GM19455 (cell line): ENCODE data around the gene GABRB1.

Experiments
- ATAC-seq: cut with Tn5 transposase; IDR thresholded peaks from one replicate; pipeline ENCODE4 v1.9.1; 2021; ENCODE audit not compliant: unreplicated experiment

GABRB1 gene

DNA sequence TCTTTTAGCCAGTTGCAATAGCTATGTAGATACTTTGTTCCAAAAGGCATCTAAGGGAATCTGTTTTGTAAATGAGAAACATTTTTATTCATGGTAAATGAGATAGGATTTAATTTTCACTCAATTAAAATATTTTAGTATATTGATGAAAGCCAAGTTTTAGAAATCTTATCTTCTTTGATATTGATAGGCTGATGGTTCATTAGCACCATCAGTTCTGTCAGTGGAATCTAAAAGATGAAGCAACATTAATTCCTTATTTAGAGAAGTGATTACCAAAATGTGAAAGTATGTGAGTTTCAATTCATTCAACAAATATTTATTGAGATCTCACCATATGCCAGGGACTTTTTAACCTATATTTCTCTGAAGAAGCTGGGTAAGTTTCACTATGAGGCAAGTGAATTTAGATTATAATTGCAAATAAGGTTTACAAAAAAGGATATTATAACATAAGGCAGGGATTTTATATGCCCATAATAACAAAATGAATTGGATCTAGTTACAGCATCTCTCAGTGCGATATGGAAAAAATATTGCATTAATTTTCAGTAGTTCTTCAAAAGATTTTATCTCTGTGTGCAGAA is 79.3 kb downstream of the GABRB1 start:
- no peak for ATAC-seq

DNA sequence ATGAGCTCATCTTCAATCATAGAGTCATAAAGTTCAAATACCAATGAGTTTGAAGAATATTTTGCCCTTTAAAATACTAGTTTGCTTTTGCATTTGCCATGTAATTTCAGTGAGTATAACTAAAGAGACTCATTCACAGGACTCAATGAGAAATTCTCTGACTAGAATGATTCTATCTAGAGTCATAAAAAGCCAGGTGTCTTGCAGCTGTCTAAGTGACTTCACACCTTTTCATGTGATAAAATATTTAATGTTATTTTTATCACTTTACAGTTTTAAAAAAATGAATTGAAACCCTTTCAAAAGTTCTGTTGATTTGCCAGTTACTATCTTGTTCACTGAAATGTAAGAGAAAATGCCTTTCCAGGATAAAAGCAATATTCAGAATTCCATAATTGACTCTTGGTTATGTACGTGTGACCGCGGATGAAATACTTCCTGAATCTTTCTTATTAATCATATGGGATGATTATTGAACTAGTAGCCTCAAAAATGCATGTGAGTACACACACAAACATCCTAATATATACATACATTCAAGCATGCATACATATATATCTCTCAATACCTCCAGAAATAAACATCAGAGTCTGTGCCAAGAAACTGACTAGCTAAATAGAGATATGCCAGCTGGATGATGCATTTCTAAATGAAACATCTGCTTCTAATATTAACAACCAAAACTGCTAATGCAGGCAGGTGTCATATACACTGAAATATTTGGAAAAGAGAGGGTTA is 87.0 kb downstream of the GABRB1 start:
- ATAC-seq = no peak

DNA sequence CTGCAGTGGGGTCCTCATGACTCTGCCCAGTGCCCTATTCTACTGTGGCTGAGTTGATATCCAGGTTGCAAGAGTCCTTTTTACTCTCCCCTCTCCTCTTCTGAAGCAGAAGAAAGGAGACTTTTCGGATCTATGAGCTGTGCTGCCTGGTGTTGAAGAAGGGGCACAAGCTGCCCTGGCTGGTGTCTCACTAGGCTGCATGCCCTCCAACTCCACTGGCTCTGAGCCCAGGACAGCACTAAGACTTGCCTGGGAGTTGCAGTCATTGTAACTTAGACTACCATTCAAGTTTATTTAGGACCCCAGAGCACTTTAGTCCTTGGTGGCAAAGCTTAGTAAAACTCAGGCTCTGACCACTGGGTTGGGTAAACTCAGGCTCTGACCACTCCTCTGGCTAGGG is 89.4 kb downstream of the GABRB1 start:
- ATAC-seq = no peak

DNA sequence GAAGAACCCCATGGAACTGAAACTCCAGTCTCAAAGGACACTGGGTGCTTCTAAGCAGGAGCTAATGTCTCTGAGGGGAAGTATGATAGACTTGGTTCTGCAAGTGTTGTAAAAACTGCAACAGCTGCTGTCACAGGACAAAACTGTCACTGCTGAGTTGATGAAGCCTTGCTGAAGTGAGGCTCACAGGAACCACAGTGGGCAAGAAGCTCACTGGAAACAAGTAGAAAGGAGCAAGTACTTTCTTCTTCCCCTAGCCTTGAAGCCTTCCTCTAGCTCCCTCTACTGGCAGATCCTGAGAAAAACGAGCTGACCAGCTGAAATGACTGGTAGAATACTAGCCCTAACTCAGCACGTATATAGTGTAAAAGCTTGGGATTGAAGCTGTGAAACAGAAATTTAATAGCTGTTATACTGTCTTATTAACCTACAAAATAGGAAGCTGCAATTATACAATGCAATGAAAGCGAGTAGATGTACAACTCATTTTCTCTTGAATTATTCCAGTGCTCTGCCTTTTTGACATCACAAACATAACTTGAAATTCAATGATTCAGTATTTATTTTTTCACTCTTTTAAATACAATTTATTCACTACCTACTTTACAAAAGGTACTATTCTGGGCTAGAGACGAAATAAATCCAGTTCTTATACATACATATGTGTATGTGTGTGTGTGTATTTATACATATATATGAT is 91.4 kb downstream of the GABRB1 start:
- ATAC-seq = peak; percentile 91

DNA sequence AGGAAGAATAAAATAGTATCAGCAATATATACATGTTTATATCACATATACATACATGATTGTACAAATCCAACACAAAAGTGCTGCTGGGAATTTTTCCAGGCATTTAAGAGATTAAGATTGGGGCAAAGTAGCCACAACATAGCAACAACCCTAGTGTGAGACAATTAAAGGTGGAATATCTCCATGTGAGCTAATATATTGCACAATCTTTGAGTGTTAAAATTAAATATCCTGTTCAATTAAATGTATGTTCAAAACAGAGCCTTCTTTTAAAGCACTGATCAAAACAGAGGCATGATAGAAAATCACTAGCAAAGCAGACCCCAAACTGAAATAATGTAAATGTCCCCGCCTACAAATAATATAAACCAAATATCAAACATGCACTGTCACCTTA is 97.6 kb downstream of the GABRB1 start:
- ATAC-seq = no peak

DNA sequence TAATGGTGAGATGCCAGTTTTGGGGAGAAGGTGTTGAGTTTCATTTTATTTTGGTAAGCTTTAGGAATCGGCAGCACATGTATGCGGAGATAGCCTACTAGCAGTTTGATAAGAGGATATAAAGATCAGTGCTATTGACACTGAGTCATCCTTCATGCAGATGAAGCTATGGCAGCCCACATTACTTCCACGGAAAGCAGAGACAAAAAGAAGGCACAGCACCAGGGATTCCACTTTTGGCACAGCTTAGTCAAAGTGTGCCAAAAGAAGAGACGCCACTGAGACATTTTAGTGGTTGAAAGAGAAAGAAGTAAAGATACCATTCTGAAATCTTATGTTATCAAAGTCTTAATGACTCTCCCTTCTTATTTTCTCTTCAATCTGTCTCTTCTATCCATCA is 103.8 kb downstream of the GABRB1 start:
- no peak for ATAC-seq

DNA sequence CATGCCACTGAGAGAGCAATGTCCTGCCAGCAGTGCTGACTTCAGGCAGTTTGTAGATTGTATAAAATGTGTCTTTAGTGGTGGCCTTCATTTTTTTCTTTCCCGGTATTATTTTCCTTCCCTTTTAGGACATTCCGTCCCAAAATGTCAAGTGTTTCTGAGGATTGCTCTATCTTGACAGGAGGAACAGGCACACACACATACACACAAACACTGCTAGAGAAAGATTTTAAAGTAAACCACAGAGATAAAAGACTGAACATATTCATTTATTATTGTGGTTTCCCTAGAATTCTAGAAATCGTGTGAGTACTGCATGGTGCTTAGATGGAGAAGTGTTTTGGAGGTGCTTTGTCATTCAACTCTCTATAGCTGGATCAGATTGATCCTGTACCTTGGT is 111.9 kb downstream of the GABRB1 start:
- ATAC-seq = no peak

DNA sequence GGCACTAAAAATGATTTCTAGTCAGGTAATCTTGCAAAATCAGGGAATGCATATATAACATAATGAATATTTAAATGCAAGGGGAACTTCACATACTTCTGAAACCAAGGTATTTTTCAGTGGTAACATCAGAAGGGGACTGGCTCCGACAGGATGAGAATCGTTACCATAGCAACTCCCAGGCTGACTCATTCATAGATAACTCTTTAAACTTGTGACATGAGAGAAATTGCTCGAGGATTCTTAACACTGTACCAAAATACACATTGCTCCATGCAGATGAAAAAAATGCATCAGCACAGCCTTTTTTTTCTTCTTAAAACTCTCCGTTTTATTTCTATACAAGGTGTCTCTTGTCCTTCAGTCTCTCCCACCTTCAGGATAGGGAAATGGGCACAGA is 114.3 kb downstream of the GABRB1 start:
- peak; percentile 98 for ATAC-seq

DNA sequence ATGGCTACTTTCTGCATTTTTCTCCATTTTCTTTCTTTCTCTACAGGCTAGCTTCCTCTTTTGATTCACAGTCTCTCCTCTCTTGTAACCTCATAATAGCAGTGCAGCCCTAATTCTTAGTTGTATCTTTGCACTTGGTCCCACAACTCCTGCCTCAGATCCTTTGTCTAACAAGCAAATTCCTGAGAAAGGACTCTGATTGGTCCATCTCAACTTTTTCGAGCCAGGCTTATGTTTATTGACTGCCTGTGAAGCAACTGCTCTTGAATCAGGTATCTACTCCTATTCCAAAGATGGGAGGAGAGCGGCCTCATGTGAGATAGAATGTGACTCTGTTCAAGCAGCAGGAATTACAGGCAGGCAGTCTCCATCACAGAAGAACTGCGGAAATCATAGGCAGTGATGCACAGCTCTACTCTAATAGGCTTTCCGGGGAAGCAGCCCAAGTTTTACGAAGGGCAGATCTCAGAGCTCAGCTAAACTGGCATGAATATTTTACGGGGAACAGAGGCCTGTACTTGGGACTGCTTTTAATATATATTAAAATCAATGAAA is 123.5 kb downstream of the GABRB1 start:
- no peak for ATAC-seq

DNA sequence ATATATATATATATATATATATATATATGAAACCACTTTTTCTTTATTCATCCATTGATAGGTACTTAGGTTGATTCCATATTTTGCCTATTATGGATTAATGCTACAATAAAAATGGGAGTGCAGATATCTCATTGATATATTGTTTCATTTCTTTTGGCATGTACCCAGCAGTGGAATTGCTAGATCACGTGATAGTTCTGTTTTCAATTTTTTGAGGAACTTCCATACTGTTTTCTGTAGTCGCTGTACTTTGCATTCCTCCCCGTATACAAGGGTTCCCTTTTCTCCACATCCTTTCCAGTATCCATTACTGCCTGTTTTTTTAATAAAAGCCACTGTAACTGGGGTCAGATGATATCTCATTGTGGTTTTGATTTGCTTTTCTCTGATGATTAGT is 124.6 kb downstream of the GABRB1 start:
- no peak for ATAC-seq

DNA sequence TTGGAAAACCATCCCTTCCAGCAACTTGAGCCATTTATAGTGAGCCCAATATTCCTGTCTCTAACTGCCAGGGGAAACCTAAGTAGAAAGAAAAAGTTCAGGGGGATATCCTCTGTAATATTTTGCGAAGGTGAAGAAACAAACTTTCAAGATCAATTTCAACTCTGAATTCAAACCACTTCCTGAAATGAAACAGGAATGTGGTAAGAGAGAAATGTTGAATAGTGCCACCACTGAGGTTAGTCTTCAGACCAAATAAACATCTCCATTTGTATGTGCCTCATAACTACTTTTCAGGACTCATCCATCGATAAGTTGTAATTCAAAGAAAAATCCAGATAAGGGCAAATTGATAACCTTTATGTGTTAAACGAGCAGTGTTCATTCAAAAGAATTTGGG is 128.7 kb downstream of the GABRB1 start:
- ATAC-seq = no peak

DNA sequence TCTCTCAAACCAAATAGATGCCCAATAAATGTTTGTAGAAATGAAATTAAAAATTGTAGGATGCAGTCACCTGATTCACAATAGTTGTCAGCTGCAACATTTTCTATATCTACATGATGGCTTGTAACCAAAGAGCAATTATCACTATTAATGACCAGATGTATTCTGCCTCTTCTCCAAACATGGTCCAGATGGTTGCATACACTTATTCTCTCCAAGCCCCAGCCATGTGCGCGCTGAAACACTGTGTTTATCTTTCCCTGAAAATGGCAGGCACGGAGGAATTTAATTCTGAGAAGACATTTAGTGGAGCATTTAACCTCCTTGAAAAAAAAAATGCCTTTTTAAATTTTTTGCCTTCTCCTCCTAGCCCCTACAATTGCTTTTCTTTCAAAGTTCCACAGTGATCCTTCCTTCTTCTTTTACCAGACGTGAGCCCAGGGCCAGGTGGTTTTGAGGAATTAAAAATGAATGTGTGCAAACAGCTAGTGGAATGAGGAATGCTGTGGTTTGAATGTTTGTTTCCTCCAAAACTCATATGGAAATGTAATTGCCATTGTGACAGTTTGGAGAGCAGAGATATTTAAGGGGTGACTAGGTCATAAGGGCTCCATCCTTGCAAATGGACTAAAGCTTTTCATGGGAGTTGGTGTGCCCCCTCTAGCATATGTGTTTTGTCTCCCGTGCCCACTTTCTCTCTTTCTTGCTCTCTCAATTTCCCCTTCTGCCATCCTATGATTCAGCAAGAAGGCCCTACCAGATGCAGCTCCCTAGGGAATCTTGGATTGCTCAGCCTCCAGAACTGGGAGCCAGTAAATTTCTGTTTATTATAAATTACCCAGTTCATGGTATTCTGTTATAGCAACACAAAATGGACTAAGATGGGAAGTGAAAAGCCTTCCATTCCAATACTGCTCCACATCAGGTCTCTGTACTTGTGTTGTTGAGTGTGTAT is 136.0 kb downstream of the GABRB1 start:
- no peak for ATAC-seq

DNA sequence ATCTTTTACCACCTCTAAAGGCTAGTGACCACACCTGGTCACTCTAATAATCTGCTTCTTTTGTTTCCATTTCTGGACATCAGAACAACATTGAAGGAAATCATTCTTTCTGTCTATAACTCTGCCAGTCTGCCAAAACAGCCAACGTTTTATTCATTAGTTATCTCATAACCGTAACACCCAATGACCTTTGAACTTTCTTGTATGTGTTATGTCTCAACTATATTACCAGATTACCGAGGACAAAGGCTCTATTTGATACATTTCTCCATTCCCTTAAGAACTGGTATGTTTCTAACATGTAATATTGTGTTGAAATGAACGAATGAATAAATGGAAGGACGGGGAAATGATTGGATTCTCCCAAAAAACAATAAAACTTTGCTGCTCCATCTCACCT is 152.7 kb downstream of the GABRB1 start:
- no peak for ATAC-seq

DNA sequence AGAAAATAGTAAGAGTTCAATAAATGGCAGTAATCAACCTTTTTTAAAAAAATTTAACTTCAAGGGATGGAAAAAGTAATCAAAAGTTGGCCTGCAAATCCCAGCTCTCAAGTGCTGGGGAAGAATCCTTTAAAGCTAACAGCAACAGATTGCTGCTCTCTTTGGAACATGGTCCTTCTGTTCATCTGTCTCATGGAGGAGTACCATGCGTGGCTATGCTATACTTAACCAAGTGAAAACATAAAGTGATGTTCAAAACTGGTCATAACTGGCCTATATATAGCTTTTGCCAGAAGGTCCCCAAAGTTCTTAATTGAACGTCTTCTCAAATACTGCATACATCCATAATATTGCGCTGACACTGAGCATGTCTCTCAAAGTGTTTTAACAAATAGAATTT is 154.4 kb downstream of the GABRB1 start:
- ATAC-seq = no peak

DNA sequence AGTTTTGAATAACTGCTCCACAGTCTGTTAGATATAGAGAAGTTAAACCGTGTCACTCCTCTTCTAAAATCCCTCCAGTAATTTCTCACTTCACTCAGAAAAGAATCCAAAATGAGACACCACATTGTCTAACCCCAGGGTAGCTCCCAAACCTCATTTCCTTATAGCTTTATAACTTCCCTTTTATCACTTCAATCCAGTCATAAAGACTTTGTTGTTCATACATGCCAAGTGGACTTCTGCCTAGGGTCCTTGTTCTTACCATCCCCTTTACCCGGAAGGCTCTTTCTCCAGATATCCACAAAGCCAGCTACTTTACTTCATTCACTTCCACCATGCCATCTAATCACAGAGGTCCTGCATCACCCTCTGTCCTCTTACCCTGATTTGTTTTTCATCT is 156.2 kb downstream of the GABRB1 start:
- no peak for ATAC-seq

DNA sequence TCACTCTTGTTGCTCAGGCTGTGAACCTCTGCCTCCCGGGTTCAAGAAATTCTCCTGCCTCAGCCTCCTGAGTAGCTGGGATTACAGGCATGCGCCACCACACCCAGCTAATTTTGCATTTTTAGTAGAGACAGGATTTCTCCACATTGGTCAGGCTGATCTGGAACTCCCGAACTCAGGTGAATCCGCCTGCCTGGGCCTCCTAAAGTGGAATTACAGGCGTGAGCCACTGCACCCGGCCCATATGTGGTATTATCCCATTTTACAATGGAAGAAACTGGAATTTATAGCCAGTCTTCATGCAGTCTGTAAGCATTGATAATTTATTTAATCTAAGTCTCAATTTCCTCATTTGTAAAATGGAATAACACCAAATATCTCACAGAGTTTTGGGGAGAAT is 161.8 kb downstream of the GABRB1 start:
- no peak for ATAC-seq

DNA sequence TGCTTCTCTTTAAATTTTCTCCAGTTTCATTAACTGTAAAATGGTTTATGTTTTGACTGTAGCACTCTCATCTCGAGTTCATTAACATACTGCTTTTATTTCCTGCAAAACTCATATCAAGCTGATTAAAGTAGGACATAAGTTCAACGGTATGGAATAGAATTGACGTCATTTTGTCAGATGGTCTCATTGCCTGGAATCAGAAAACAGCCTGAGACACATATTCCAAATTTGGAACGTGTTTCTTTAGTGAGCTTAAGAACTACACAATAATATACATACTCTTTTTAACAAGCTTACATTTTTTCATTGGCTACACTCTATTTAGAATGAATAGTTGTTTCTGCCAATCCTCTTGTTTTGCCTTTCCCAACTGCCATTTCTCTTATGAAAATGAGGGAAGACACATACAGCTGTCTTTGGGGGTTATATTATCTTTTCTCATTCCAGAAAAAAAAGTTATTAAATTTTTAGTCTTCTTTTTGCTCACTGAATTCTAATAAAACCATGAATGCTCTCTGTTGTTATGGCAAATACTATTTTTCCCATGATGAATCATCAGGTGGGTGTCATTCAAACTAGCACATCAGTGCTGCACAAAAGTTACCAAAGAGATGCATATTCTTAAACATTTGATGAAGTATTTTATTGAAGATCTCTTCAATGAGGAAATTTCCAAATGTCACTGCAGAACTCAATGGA is 162.8 kb downstream of the GABRB1 start:
- ATAC-seq = no peak

DNA sequence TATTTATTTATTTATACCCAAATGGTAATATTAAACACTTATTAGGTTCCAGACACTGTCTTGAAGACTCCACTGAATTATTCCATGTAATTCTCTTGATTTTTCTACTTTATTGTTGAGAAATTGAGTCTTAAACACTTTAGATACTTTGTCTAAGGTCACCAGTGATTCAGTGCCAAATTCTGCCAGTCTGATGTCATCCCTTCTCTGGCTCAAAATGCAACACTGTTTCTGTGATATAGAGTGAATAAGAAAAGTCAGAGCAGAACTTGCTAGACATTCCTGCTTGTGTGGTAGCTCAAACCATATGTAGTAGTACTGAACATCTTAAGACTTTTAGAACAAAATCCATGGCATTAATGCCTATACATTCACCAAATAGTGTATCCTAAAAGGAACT is 164.3 kb downstream of the GABRB1 start:
- ATAC-seq = no peak

DNA sequence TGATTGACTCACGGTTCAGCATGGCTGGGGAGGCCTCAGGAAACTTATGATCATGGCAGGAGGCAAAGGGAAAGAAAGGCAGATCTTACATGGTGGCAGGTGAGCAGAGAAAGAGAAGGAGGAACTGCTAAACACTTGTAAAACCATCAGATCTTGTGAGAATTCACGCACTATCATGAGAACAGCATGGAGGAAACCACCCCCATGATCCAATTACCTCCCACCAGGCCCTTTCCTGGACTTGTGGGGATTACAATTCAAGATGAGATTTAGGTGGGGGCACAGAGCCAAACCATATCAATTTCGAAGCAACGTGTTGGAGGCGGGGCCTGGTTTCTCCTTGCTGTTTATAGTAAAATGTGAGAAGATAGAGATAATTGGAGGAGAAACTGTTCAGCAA is 167.4 kb downstream of the GABRB1 start:
- no peak for ATAC-seq

DNA sequence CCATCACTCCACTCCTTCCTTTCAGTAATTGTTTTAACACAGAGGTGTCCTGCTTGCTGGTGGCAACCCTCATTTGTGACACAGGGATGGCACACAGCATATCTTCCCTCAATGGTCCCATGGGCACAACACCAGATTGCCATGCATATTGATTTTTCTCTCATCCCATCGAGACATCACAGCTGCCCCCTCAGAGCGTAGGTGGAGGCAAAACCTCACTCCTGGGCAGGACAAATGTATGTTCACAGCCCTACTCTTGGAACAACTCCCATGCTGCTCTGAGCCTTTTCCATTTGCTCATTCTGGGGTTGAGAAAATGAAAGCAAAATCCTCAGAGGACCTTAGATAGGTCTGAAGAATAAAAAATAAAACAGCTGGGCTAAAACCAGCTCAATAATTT is 172.2 kb downstream of the GABRB1 start:
- ATAC-seq = no peak
